K562 (cell line): ENCODE results near the gene JPH4. TPM values are rescaled to one million over a fixed set of nuclear protein-coding genes. Genes with fewer than 3 reads are reported as not detected.

ENCODE experiments used
- ATAC-seq: fragments of 200-7000 bp; cut with Tn5 transposase; 3 replicates; pipeline ENCODE4 v1.9.1; 2020; ENCODE audit warnings: moderate library complexity
- BruUV-seq: library from RNA; stranded (reverse); fragments of 400-500 nt; replicated peaks from 2 replicates; lab custom pipeline; 2021; lab: Mats Ljungman, UMichigan
- CTCF ChIA-PET: fragments of 300-600 bp; formaldehyde crosslinking; extraction: SDS; loops from one replicate; lab custom pipeline; 2021; ENCODE audit warnings: low intra/inter-chr PET ratio; lab: Yijun Ruan, JAX
- POLR2A ChIA-PET: fragments of 300-600, 350-650 bp; sonication (Branson Sonifier 250); formaldehyde crosslinking; extraction: SDS; loops from one replicate; lab custom pipeline; 2021; ENCODE audit warnings: antibody characterized with exemption, inconsistent platforms; lab: Yijun Ruan, JAX
- DNase-seq, 4 experiments: peaks; one replicate each; pipeline versions ENCODE4 v3.0.0 to v3.0.0-alpha.2; 2011 to 2018; ENCODE audit warnings: low spot score in 3 of 4, mixed read lengths in 3 of 4; ENCODE audit errors: extremely low read depth in 1 of 4
- FAIRE-seq: peaks from 2 replicates; lab custom pipeline; 2011; peaks lifted over from hg19 to GRCh38; lab: Jason Lieb, UNC
- H2AFZ ChIP-seq: 2 replicates; pipeline ENCODE4 v1.6.0; 2011; ENCODE audit warnings: low read depth, low read length, control low read depth, inconsistent platforms
- H3K27ac ChIP-seq: fragments of 200-600 bp; 3 replicates; pipeline ENCODE4 v1.8.0; 2011; ENCODE audit warnings: low read depth, mild to moderate bottlenecking, control low read depth, inconsistent platforms, low read length, moderate library complexity, mixed read lengths; ENCODE audit errors: extremely low read depth
- H3K27me3 ChIP-seq, 2 experiments: fragments of 300-600 bp in 1 of 2; 2 replicates in 1 of 2; 3 replicates in 1 of 2; pipeline versions ENCODE4 v1.6.0 to v1.8.0; 2011; ENCODE audit warnings: inconsistent platforms in 2 of 2, low read length in 2 of 2, mild to moderate bottlenecking in 1 of 2, mixed read lengths in 1 of 2, moderate library complexity in 1 of 2; ENCODE audit not compliant: control insufficient read depth in 2 of 2, insufficient read depth in 2 of 2
- H3K36me3 ChIP-seq: fragments of 300-600 bp; 3 replicates; pipeline ENCODE4 v1.8.0; 2011; ENCODE audit warnings: mild to moderate bottlenecking, low read length, inconsistent platforms; ENCODE audit not compliant: control insufficient read depth, insufficient read depth
- H3K4me1 ChIP-seq, 2 experiments: fragments of 200-600 bp in 1 of 2; replicated peaks in 1 of 2; 2 replicates in 1 of 2; 3 replicates in 1 of 2; pipeline versions ENCODE4 v1.5.1 to v1.8.0; 2011; ENCODE audit warnings: inconsistent platforms in 2 of 2, low read length in 2 of 2, mild to moderate bottlenecking in 1 of 2, mixed read lengths in 1 of 2, moderate library complexity in 1 of 2; ENCODE audit not compliant: control insufficient read depth in 2 of 2, insufficient read depth in 2 of 2
- H3K4me2 ChIP-seq: 2 replicates; pipeline ENCODE4 v1.6.1; 2011; ENCODE audit warnings: low read length, control low read depth, inconsistent platforms, mixed read lengths; ENCODE audit not compliant: insufficient read depth
- H3K4me3 ChIP-seq: fragments of 200-600 bp; sonication (generic), shearing (Covaris generic); 2 replicates; pipeline ENCODE4 v1.5.1; 2016; ENCODE audit warnings: control low read depth, inconsistent platforms
- H3K79me2 ChIP-seq: fragments of 200-600 bp; 3 replicates; pipeline ENCODE4 v1.8.0; 2011; ENCODE audit warnings: low read length, inconsistent platforms; ENCODE audit not compliant: control insufficient read depth, insufficient read depth
- H3K9ac ChIP-seq, 2 experiments: 2 replicates each; pipeline versions ENCODE4 v1.6.0 to v1.6.1; 2011; ENCODE audit warnings: low read depth in 2 of 2, low read length in 2 of 2, control low read depth in 1 of 2, inconsistent platforms in 1 of 2, mild to moderate bottlenecking in 1 of 2, mixed read lengths in 1 of 2; ENCODE audit not compliant: insufficient read depth in 1 of 2
- H3K9me1 ChIP-seq: one replicate; pipeline ENCODE4 v1.6.0; 2011; ENCODE audit warnings: inconsistent platforms, mild to moderate bottlenecking, low read length, moderate library complexity; ENCODE audit not compliant: control insufficient read depth, insufficient read depth
- H3K9me3 ChIP-seq: replicated peaks from 2 replicates; pipeline ENCODE4 v1.5.1; 2011; ENCODE audit warnings: low read depth, low read length, inconsistent platforms; ENCODE audit not compliant: control insufficient read depth, insufficient read depth
- H4K20me1 ChIP-seq: replicated peaks from 2 replicates; pipeline ENCODE4 v1.6.1; 2011; ENCODE audit warnings: low read length, inconsistent platforms, mixed read lengths; ENCODE audit not compliant: control insufficient read depth, insufficient read depth
- ADNP ChIP-seq: fragments of 200-800 bp; sonication (Bioruptor generic); IDR thresholded peaks from 2 replicates; pipeline ENCODE4 v1.6.1; 2016; ENCODE audit warnings: missing genetic modification characterization, missing compliant biosample characterization
- CLOCK ChIP-seq: fragments of 250-450 bp; sonication (Bioruptor Pico); IDR thresholded peaks from 2 replicates; pipeline ENCODE4 v1.4.0; 2020; ENCODE audit warnings: mild to moderate bottlenecking, moderate library complexity, borderline replicate concordance
- CREB3L1 ChIP-seq: fragments of 450-650 bp; IDR thresholded peaks from 2 replicates; pipeline ENCODE4 v1.6.1; 2014; ENCODE audit warnings: low read depth, mild to moderate bottlenecking, moderate library complexity, borderline replicate concordance
- FOXO4 ChIP-seq: fragments of 450-650 bp; formaldehyde crosslinking; IDR thresholded peaks from 2 replicates; pipeline ENCODE4 v1.4.0; 2020; ENCODE audit warnings: mild to moderate bottlenecking, moderate library complexity
- MEF2A ChIP-seq: IDR thresholded peaks from 2 replicates; pipeline ENCODE4 v1.6.1; 2011; ENCODE audit warnings: low read depth, mild to moderate bottlenecking, low read length, moderate library complexity; ENCODE audit not compliant: control insufficient read depth
- MLLT1 ChIP-seq, 2 experiments: fragments of 450-650 bp; IDR thresholded peaks; 2 replicates each; pipeline ENCODE4 v1.6.1; 2016
- MTA1 ChIP-seq: fragments of 450-650 bp; IDR thresholded peaks from 2 replicates; pipeline ENCODE4 v1.6.1; 2017; ENCODE audit warnings: borderline replicate concordance
- ZFP36 ChIP-seq: fragments of 150-350 bp; IDR thresholded peaks from 2 replicates; pipeline ENCODE4 v1.6.1; 2018; ENCODE audit warnings: low read length, low read depth; ENCODE audit not compliant: partially characterized antibody
- ZNF165 ChIP-seq: fragments of 250-450 bp; sonication (Bioruptor Pico); IDR thresholded peaks from 2 replicates; pipeline ENCODE4 v1.4.0; 2020; ENCODE audit warnings: borderline replicate concordance
- ZNF583 ChIP-seq: fragments of 250-450 bp; sonication (Bioruptor Pico); IDR thresholded peaks from 2 replicates; pipeline ENCODE4 v1.4.0; 2020
- WGBS: fragments of 100-300 bp; shearing (Covaris generic); methylation state at CpG from one replicate; pipeline ENCODE4 v1.1.6; 2016; ENCODE audit warnings: low coverage, mixed read lengths; ENCODE audit not compliant: insufficient coverage; ENCODE audit errors: missing lambda C conversion rate; 5-methylcytosine and 5-hydroxymethylcytosine counted together
- in situ Hi-C: fragments of 300-500 bp; cut with MboI; formaldehyde crosslinking; loops from 4 replicates; pipeline ENCODE4 v1.15.0; 2018; ENCODE audit warnings: inconsistent platforms, mixed read lengths
- intact Hi-C: fragments of 100-400 bp; cut with micrococcal nuclease; formaldehyde crosslinking; loops from 2 replicates; pipeline ENCODE4 v1.14.2; 2022
- polyA plus RNA-seq, 8 experiments: library from polyadenylated mRNA; depleted of rRNA in 4 of 8; stranded (reverse) in 5 of 8; unstranded in 3 of 8; fragments of >200 nt; fragmentation: Nextera tagmentation in 2 of 8; fragmentation: Illumina TruSeq in 1 of 8; extraction: Ambion mirVana in 2 of 8; extraction: Trizol in 1 of 8; gene quantifications; 2 replicates each; pipeline versions ENCODE4 v1.2.1 to v1.2.3, GENCODE V29; 2011 to 2014; ENCODE audit warnings: inconsistent platforms in 1 of 8, missing spikeins in 1 of 8
- total RNA-seq, 7 experiments: library from RNA; depleted of rRNA in 6 of 7; stranded (reverse); fragments of >200 nt in 6 of 7; fragmentation: Illumina TruSeq in 2 of 7; extraction: Trizol in 2 of 7; gene quantifications; 2 replicates each; pipeline versions ENCODE4 v1.2.1 to v1.2.3, GENCODE V29; 2011 to 2021; ENCODE audit warnings: low replicate concordance in 1 of 7

JPH4 gene
- total and polyA plus RNA-seq, 9 of the 15 experiments (the other 6 are each of a cell fraction or from before 2014, with no cell fraction given): 0.04 to 0.13 (median 0.06) TPM; not detected in 5

GRCh38 chr14:23624830-23625404, 46.3 kb upstream of the JPH4 start:
- CTCF ChIA-PET: interaction anchor here (0.6 kb wide), 1 partner anchor 38 kb away, joined by 3 read pairs; no protein-coding TSS in a partner anchor
- BruUV-seq: no TSS peak
- no peak overlapping the region for H3K4me2 ChIP-seq
- H3K4me1 ChIP-seq: no peaks in the 10 kb centered on the region
- FAIRE-seq (no peak), DNase-seq (no peak), ATAC-seq (no peak)
- no peak overlapping the region for H3K9ac ChIP-seq
- no peaks in the 10 kb centered on the region for H3K27me3 ChIP-seq
- TF ChIP-seq CLOCK (CRISPR knock-in tag) (no peak), ADNP (no peak), ZNF165 (CRISPR knock-in tag) (no peak), FOXO4 (CRISPR knock-in tag) (no peak), MTA1 (no peak), ZNF583 (CRISPR knock-in tag) (no peak), ZFP36 (peak; percentile 32), CREB3L1 (peak; percentile 25; the same call in 1 of the 2 replicates), MEF2A (no peak), MLLT1 (IDR thresholded peaks at IDR 0.05) (no peak)
- no peak overlapping the region for H3K27ac ChIP-seq
- no peaks in the 10 kb centered on the region for H3K36me3 ChIP-seq
- no peak overlapping the region for H3K4me3 ChIP-seq
- no peaks in the 10 kb centered on the region for H4K20me1 ChIP-seq
- no peaks in the 10 kb centered on the region for H3K9me1 ChIP-seq
- WGBS: 2% methylated on average over 3 of the region's 3 CpGs
- in situ Hi-C loops (no loop called here), intact Hi-C loops (no loop called here)
- H3K79me2 ChIP-seq: no peaks in the 10 kb centered on the region
- no peaks in the 10 kb centered on the region for H3K9me3 ChIP-seq
- POLR2A ChIA-PET: no interaction called here
- no peak overlapping the region for H2AFZ ChIP-seq
